Measurements from ENCODE around the gene SNN. TPM values are rescaled to one million over a fixed set of nuclear protein-coding genes. Genes with fewer than 3 reads are reported as not detected.

SNN gene
- total and polyA plus RNA-seq, 2 donors (not counting 1 experiment from before 2014, with no cell fraction given): 55.4 to 63.3 TPM

GRCh38 chr16:11673091-11674000 is 5.1 kb downstream of the SNN start:
- Histone ChIP-seq H3K36me3 (replicated peaks in 1 of 2; ENCODE audit: control extremely low read depth in 1 of 2, control insufficient read depth in 1 of 2, extremely low read depth in 1 of 2, insufficient read depth in 2 of 2, low read length in 1 of 2) (peaks cover 0 to 47% of the 10 kb centered on the region in 2 experiments), H4K20me1 (ENCODE audit: control insufficient read depth, insufficient read depth, low read length, poor library complexity, severe bottlenecking) (peaks cover 87% of the 10 kb centered on the region), H3K4me3 (ENCODE audit: control extremely low read depth in 1 of 5, extremely low read depth in 1 of 5, insufficient read depth in 1 of 5, low read depth in 2 of 5, low read length in 4 of 5) (peak overlapping the region in 4 of 5 experiments; percentile 35 to 69 (median 54)), H3K9me3 (ENCODE audit: control extremely low read depth in 1 of 3, control insufficient read depth in 2 of 3, insufficient read depth in 1 of 3, low read length in 2 of 3) (peaks cover 0 to 2% (median 0%) of the 10 kb centered on the region in 3 donors), H3K27ac (ENCODE audit: low read length in 2 of 2) (peak overlapping the region; percentile 96 to 98), H3K9ac (ENCODE audit: low read length) (peak overlapping the region; percentile 95), H3K27me3 (replicated peaks in 1 of 4; ENCODE audit: control extremely low read depth in 1 of 4, control insufficient read depth in 3 of 4, insufficient read depth in 4 of 4, low read length in 3 of 4) (no peaks in the 10 kb centered on the region), H3K79me2 (ENCODE audit: control insufficient read depth, insufficient read depth, low read length) (peaks cover 98% of the 10 kb centered on the region), H3K4me1 (ENCODE audit: control insufficient read depth in 2 of 2, insufficient read depth in 2 of 2, low read length in 2 of 2) (peaks cover 79 to 93% of the 10 kb centered on the region in 2 donors), H3K4me2 (replicated peaks; ENCODE audit: low read depth, low read length, poor library complexity, severe bottlenecking) (peak overlapping the region; percentile 97), H2AFZ (ENCODE audit: insufficient read depth, low read depth, low read length, poor library complexity, severe bottlenecking) (no peak overlapping the region)
- DNase-seq: peak; percentile 32
- WGBS (ENCODE audit: insufficient coverage): 91% methylated on average over 25 of the region's 25 CpGs
- POLR2A ChIA-PET: interaction anchor here (1.4 kb wide), 1 partner anchor 8 kb away, joined by 3 read pairs; no protein-coding TSS in a partner anchor
- peaks cover 90% of the 10 kb centered on the region for H3K4me1 Mint-ChIP-seq
- H3K27me3 Mint-ChIP-seq: no peaks in the 10 kb centered on the region
- H3K27ac Mint-ChIP-seq: peak overlapping the region; percentile 93
- no peak for ATAC-seq (ENCODE audit: low read depth)
- TF ChIP-seq, protein P1, sequence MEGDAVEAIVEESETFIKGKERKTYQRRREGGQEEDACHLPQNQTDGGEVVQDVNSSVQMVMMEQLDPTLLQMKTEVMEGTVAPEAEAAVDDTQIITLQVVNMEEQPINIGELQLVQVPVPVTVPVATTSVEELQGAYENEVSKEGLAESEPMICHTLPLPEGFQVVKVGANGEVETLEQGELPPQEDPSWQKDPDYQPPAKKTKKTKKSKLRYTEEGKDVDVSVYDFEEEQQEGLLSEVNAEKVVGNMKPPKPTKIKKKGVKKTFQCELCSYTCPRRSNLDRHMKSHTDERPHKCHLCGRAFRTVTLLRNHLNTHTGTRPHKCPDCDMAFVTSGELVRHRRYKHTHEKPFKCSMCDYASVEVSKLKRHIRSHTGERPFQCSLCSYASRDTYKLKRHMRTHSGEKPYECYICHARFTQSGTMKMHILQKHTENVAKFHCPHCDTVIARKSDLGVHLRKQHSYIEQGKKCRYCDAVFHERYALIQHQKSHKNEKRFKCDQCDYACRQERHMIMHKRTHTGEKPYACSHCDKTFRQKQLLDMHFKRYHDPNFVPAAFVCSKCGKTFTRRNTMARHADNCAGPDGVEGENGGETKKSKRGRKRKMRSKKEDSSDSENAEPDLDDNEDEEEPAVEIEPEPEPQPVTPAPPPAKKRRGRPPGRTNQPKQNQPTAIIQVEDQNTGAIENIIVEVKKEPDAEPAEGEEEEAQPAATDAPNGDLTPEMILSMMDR (IDR thresholded peaks at IDR 0.05): no peak
- no peak for TF ChIP-seq EZH2 (IDR thresholded peaks at IDR 0.05; ENCODE audit: borderline replicate concordance, insufficient read depth, low read depth, low read length, poor library complexity, severe bottlenecking)
- intact Hi-C loops (cut with micrococcal nuclease): loop anchor here (1.0 kb wide), 1 partner anchor 16 kb away; no protein-coding TSS in a partner anchor
- CTCF ChIA-PET: interaction anchor here (1.1 to 2.1 kb wide), 2 partner anchors 9 to 141 kb away, joined by 3 to 7 read pairs; no protein-coding TSS in a partner anchor
- no peaks in the 10 kb centered on the region for H3K9me3 Mint-ChIP-seq (ENCODE audit: insufficient read depth)
- H3K4me3 Mint-ChIP-seq: peak overlapping the region; percentile 91

Measured in B cell (primary cell).